ENCODE measurements around the gene CECR2.

CECR2 gene

GRCh38 chr22:17429516-17429915, 60.3 kb downstream of the CECR2 start:
- no peak for ATAC-seq (ENCODE audit: low read depth)
- Histone ChIP-seq H3K27ac (ENCODE audit: poor library complexity, severe bottlenecking) (no peak overlapping the region), H3K27me3 (ENCODE audit: insufficient read depth, poor library complexity, severe bottlenecking) (no peaks in the 10 kb centered on the region), H3K4me1 (ENCODE audit: insufficient read depth, poor library complexity, severe bottlenecking) (peaks cover 11% of the 10 kb centered on the region), H3K9me3 (ENCODE audit: severe bottlenecking) (no peaks in the 10 kb centered on the region), H3K36me3 (ENCODE audit: low read depth) (no peaks in the 10 kb centered on the region), H3K4me3 (ENCODE audit: severe bottlenecking) (no peak overlapping the region)
- DNase-seq (ENCODE audit: low spot score), result no peak
- no peak for TF ChIP-seq CTCF (IDR thresholded peaks at IDR 0.05; ENCODE audit: poor library complexity, severe bottlenecking)

- DNase-seq (ENCODE audit: low spot score) (no peak), ATAC-seq (ENCODE audit: low read depth) (no peak)
- H3K9me3 ChIP-seq (ENCODE audit: severe bottlenecking), result no peaks in the 10 kb centered on the region
- no peak overlapping the region for H3K27ac ChIP-seq (ENCODE audit: poor library complexity, severe bottlenecking)
- H3K4me1 ChIP-seq (ENCODE audit: insufficient read depth, poor library complexity, severe bottlenecking), result peaks cover 11% of the 10 kb centered on the region
- no peak overlapping the region for H3K4me3 ChIP-seq (ENCODE audit: severe bottlenecking)
- TF ChIP-seq CTCF (IDR thresholded peaks at IDR 0.05; ENCODE audit: poor library complexity, severe bottlenecking), result no peak
- no peaks in the 10 kb centered on the region for H3K27me3 ChIP-seq (ENCODE audit: insufficient read depth, poor library complexity, severe bottlenecking)
- no peaks in the 10 kb centered on the region for H3K36me3 ChIP-seq (ENCODE audit: low read depth)
These were observed 61.2 kb downstream of the CECR2 start for GRCh38 chr22:17430412-17430811.

GRCh38 chr22:17431179-17431578, 61.9 kb downstream of the CECR2 start:
- Histone ChIP-seq H3K27me3 (ENCODE audit: insufficient read depth, poor library complexity, severe bottlenecking) (no peaks in the 10 kb centered on the region), H3K27ac (ENCODE audit: poor library complexity, severe bottlenecking) (no peak overlapping the region), H3K4me1 (ENCODE audit: insufficient read depth, poor library complexity, severe bottlenecking) (peaks cover 11% of the 10 kb centered on the region), H3K9me3 (ENCODE audit: severe bottlenecking) (no peaks in the 10 kb centered on the region), H3K4me3 (ENCODE audit: severe bottlenecking) (no peak overlapping the region), H3K36me3 (ENCODE audit: low read depth) (no peaks in the 10 kb centered on the region)
- DNase-seq (ENCODE audit: low spot score) (no peak), ATAC-seq (ENCODE audit: low read depth) (peak; percentile 85)
- TF ChIP-seq CTCF (IDR thresholded peaks at IDR 0.05; ENCODE audit: poor library complexity, severe bottlenecking), result no peak

- Histone ChIP-seq H3K4me1 (ENCODE audit: insufficient read depth, poor library complexity, severe bottlenecking) (peaks cover 11% of the 10 kb centered on the region), H3K4me3 (ENCODE audit: severe bottlenecking) (no peak overlapping the region), H3K27ac (ENCODE audit: poor library complexity, severe bottlenecking) (no peak overlapping the region), H3K36me3 (ENCODE audit: low read depth) (no peaks in the 10 kb centered on the region), H3K9me3 (ENCODE audit: severe bottlenecking) (no peaks in the 10 kb centered on the region), H3K27me3 (ENCODE audit: insufficient read depth, poor library complexity, severe bottlenecking) (no peaks in the 10 kb centered on the region)
- ATAC-seq (ENCODE audit: low read depth) (peak; percentile 63), DNase-seq (ENCODE audit: low spot score) (no peak)
- TF ChIP-seq CTCF (IDR thresholded peaks at IDR 0.05; ENCODE audit: poor library complexity, severe bottlenecking), result no peak
These were observed 65.6 kb downstream of the CECR2 start for GRCh38 chr22:17434856-17435255.

- Histone ChIP-seq H3K4me1 (ENCODE audit: insufficient read depth, poor library complexity, severe bottlenecking) (peaks cover 11% of the 10 kb centered on the region), H3K9me3 (ENCODE audit: severe bottlenecking) (no peaks in the 10 kb centered on the region), H3K27ac (ENCODE audit: poor library complexity, severe bottlenecking) (no peak overlapping the region), H3K4me3 (ENCODE audit: severe bottlenecking) (no peak overlapping the region), H3K27me3 (ENCODE audit: insufficient read depth, poor library complexity, severe bottlenecking) (no peaks in the 10 kb centered on the region), H3K36me3 (ENCODE audit: low read depth) (no peaks in the 10 kb centered on the region)
- no peak for TF ChIP-seq CTCF (IDR thresholded peaks at IDR 0.05; ENCODE audit: poor library complexity, severe bottlenecking)
- ATAC-seq (ENCODE audit: low read depth) (no peak), DNase-seq (ENCODE audit: low spot score) (no peak)
These were observed 66.1 kb downstream of the CECR2 start for GRCh38 chr22:17435375-17435774.
